Transverse colon (tissue), 4 donors: ENCODE data around the gene CELSR3.

Source experiments
- CTCF ChIP-seq, 5 experiments: fragments of 200-600 bp in 3 of 5; fragments of 450-650 bp in 2 of 5; sonication (generic) in 3 of 5; IDR thresholded peaks; 1 replicate in 2 of 5; 2 replicates in 3 of 5; pipeline ENCODE4 v1.5.1; 2016 to 2017; ENCODE audit warnings: antibody characterized with exemption in 5 of 5, inconsistent platforms in 3 of 5, mild to moderate bottlenecking in 2 of 5, moderate library complexity in 1 of 5
- POLR2A ChIP-seq: fragments of 450-650 bp; IDR thresholded peaks from one replicate; pipeline ENCODE4 v1.6.1; 2016; ENCODE audit warnings: antibody characterized with exemption, mild to moderate bottlenecking, moderate library complexity
- POLR2AphosphoS5 ChIP-seq, 3 donors: sonication (generic); formaldehyde crosslinking; IDR thresholded peaks; one replicate each; pipeline ENCODE4 v1.6.1; 2016; ENCODE audit warnings: antibody characterized with exemption in 3 of 3

- no peak for TF ChIP-seq POLR2A
- TF ChIP-seq CTCF (IDR thresholded peaks at IDR 0.05) = no peak
- TF ChIP-seq POLR2AphosphoS5 (IDR thresholded peaks at IDR 0.05) = no peak
Measured at GRCh38 chr3:48679411-48680391, 17.0 kb upstream of the CELSR3 start.
